Fibroblast of villous mesenchyme (primary cell): ENCODE data around the gene PHF13. TPM values are rescaled to one million over a fixed set of nuclear protein-coding genes. Genes with fewer than 3 reads are reported as not detected.

Source experiments
- DNase-seq: peaks from one replicate; pipeline ENCODE4 v3.0.0-alpha.2; 2010; ENCODE audit warnings: low read depth
- H3K4me3 ChIP-seq: 2 replicates; pipeline ENCODE4 v1.5.1; 2011; ENCODE audit warnings: low read depth, mild to moderate bottlenecking, low read length
- CTCF ChIP-seq: IDR thresholded peaks from 2 replicates; pipeline ENCODE4 v1.5.1; 2012; ENCODE audit warnings: low read depth, mild to moderate bottlenecking, low read length; ENCODE audit not compliant: insufficient read depth
- total RNA-seq: library from RNA; depleted of rRNA; stranded (reverse); fragments of >200 nt; gene quantifications from 2 replicates; pipeline ENCODE4 v1.2.3, GENCODE V29; 2012

Gene PHF13
- total RNA-seq, 1 donor: 16.8 TPM

GRCh38 chr1:6574818-6575217 lies 38.7 kb upstream of the PHF13 start:
- no peak for TF ChIP-seq CTCF
- no peak overlapping the region for H3K4me3 ChIP-seq
- no peak for DNase-seq

DNA sequence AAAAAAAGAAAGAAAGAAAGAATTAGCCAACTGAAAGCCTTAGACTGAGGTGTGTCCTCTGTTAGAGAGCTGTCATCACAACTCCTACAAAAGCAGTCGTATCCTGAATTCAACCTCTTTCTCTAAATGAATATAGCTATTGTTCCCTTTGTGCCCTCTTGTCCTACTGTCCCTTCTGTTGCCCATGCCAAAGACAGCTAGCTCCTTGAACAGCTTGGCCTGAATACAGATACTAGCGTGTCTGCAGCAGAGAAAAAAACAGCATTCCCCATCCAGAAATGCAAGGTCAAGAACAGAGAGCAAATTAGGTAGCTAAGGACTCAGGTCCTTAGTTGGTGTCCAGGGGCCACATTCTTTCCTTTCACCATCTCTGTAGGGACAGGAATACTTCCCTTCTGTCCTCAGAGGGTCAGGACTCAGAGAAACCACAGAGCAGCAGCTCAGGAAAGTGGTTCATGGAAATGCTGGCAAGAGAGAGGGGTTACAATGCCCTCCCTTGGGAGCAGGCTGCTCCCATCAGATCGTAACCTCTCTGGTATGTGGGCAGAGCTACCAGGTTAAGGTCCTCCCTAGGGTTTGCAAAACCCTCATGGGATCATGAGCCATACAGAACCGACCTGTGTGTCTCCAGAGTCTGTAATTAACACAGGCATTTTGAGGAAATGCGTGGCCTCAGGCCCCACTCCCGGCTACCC lies 35.6 kb upstream of the PHF13 start:
- no peak overlapping the region for H3K4me3 ChIP-seq
- no peak for TF ChIP-seq CTCF
- DNase-seq: no peak

DNA sequence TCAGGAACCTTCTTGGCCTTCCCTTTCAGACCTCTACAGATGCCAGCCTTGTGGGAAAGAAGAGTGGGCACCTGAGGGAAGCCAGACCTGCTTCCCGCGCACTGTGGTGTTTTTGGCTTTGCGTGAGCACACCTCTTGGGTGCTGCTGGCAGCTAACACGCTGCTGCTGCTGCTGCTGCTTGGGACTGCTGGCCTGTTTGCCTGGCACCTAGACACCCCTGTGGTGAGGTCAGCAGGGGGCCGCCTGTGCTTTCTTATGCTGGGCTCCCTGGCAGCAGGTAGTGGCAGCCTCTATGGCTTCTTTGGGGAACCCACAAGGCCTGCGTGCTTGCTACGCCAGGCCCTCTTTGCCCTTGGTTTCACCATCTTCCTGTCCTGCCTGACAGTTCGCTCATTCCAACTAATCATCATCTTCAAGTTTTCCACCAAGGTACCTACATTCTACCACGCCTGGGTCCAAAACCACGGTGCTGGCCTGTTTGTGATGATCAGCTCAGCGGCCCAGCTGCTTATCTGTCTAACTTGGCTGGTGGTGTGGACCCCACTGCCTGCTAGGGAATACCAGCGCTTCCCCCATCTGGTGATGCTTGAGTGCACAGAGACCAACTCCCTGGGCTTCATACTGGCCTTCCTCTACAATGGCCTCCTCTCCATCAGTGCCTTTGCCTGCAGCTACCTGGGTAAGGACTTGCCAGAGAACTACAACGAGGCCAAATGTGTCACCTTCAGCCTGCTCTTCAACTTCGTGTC lies 34.7 kb upstream of the PHF13 start:
- no peak for DNase-seq
- H3K4me3 ChIP-seq: peak overlapping the region; percentile 80
- TF ChIP-seq CTCF: no peak

GRCh38 chr1:6579374-6580118 lies 34.0 kb upstream of the PHF13 start, which contains the start of gene ZBTB48:
TSS of gene ZBTB48 (plus strand) at chr1:6579994. CDS start at chr1:6580610, 616 bp downstream.
- TF ChIP-seq CTCF: no peak
- peak within 1 kb of the TSS; percentile 80 for H3K4me3 ChIP-seq

GRCh38 chr1:6580119-6580592 lies 33.4 kb upstream of the PHF13 start:
- H3K4me3 ChIP-seq: peak overlapping the region; percentile 80
- no peak for TF ChIP-seq CTCF
- peak; percentile 16 for DNase-seq

More at GRCh38 chr1:6579374-6580118, 34.0 kb upstream of the PHF13 start, which contains the start of gene ZBTB48:
- DNase-seq: peak; percentile 97

DNA sequence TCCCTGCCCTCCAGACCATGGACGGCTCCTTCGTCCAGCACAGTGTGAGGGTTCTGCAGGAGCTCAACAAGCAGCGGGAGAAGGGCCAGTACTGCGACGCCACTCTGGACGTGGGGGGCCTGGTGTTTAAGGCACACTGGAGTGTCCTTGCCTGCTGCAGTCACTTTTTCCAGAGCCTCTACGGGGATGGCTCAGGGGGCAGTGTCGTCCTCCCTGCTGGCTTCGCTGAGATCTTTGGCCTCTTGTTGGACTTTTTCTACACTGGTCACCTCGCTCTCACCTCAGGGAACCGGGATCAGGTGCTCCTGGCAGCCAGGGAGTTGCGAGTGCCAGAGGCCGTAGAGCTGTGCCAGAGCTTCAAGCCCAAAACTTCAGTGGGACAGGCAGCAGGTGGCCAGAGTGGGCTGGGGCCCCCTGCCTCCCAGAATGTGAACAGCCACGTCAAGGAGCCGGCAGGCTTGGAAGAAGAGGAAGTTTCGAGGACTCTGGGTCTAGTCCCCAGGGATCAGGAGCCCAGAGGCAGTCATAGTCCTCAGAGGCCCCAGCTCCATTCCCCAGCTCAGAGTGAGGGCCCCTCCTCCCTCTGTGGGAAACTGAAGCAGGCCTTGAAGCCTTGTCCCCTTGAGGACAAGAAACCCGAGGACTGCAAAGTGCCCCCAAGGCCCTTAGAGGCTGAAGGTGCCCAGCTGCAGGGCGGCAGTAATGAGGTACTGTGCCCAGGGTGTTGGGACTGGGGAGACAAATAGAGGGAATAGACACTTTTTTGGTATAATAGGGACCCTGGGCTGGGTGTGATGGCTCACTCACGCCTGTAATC lies 32.7 kb upstream of the PHF13 start:
- DNase-seq: peak; percentile 4
- H3K4me3 ChIP-seq: peak overlapping the region; percentile 80
- peak; percentile 23 for TF ChIP-seq CTCF
